H9 (cell line): Measurements from ENCODE around the gene SPRR2F. TPM values are rescaled to one million over a fixed set of nuclear protein-coding genes. Genes with fewer than 3 reads are reported as not detected.

Source experiments
- DNase-seq: peaks from one replicate; pipeline ENCODE4 v3.0.0-alpha.2; 2017
- H2AFZ ChIP-seq: one replicate; pipeline ENCODE4 v1.6.1; 2013; ENCODE audit warnings: mild to moderate bottlenecking, low read length, control low read depth, moderate library complexity
- H2AK5ac ChIP-seq: 2 replicates; pipeline ENCODE4 v1.6.1; 2013; ENCODE audit warnings: low read length, control low read depth, mixed read lengths; ENCODE audit not compliant: insufficient read length
- H2BK120ac ChIP-seq: one replicate; pipeline ENCODE4 v1.6.1; 2013; ENCODE audit warnings: low read depth, mild to moderate bottlenecking, low read length, control low read depth, inconsistent platforms; ENCODE audit not compliant: poor library complexity, severe bottlenecking
- H2BK12ac ChIP-seq: 2 replicates; pipeline ENCODE4 v1.6.1; 2013; ENCODE audit warnings: low read length, control low read depth, mixed read lengths, low read depth; ENCODE audit not compliant: insufficient read length
- H2BK15ac ChIP-seq: 2 replicates; pipeline ENCODE4 v1.6.1; 2013; ENCODE audit warnings: low read depth, low read length, control low read depth
- H2BK20ac ChIP-seq: one replicate; pipeline ENCODE4 v1.6.1; 2013; ENCODE audit warnings: low read depth, mild to moderate bottlenecking, low read length, control low read depth, inconsistent platforms; ENCODE audit not compliant: poor library complexity, severe bottlenecking
- H2BK5ac ChIP-seq: 2 replicates; pipeline ENCODE4 v1.6.1; 2013; ENCODE audit warnings: low read length, control low read depth, mixed read lengths; ENCODE audit not compliant: insufficient read length
- H3K14ac ChIP-seq: 2 replicates; pipeline ENCODE4 v1.6.1; 2013; ENCODE audit warnings: low read length, control low read depth; ENCODE audit not compliant: insufficient read depth
- H3K18ac ChIP-seq: 2 replicates; pipeline ENCODE4 v1.6.1; 2013; ENCODE audit warnings: low read depth, mild to moderate bottlenecking, mixed read lengths, low read length, control low read depth; ENCODE audit not compliant: insufficient read length
- H3K23ac ChIP-seq: 2 replicates; pipeline ENCODE4 v1.6.1; 2013; ENCODE audit warnings: low read length, control low read depth, mixed read lengths, low read depth; ENCODE audit not compliant: insufficient read length
- H3K23me2 ChIP-seq: 2 replicates; pipeline ENCODE4 v1.6.1; 2013; ENCODE audit warnings: low read depth, mild to moderate bottlenecking, mixed read lengths, low read length, control low read depth; ENCODE audit not compliant: insufficient read length, poor library complexity, severe bottlenecking
- H3K27ac ChIP-seq: 2 replicates; pipeline ENCODE4 v1.5.1; 2013; ENCODE audit warnings: low read length, control low read depth, mixed read lengths, low read depth; ENCODE audit not compliant: insufficient read length
- H3K27me3 ChIP-seq: 2 replicates; pipeline ENCODE4 v1.6.1; 2013; ENCODE audit warnings: low read length, control low read depth, inconsistent platforms; ENCODE audit not compliant: insufficient read depth
- H3K4ac ChIP-seq: 2 replicates; pipeline ENCODE4 v1.6.1; 2013; ENCODE audit warnings: low read depth, mild to moderate bottlenecking, control low read depth, inconsistent platforms, low read length, moderate library complexity
- H3K4me1 ChIP-seq: 2 replicates; pipeline ENCODE4 v1.6.1; 2013; ENCODE audit warnings: low read length, control low read depth, inconsistent platforms; ENCODE audit not compliant: insufficient read depth
- H3K4me2 ChIP-seq: 2 replicates; pipeline ENCODE4 v1.6.1; 2013; ENCODE audit warnings: low read length, control low read depth, mixed read lengths; ENCODE audit not compliant: insufficient read length, insufficient read depth
- H3K56ac ChIP-seq: 2 replicates; pipeline ENCODE4 v1.6.1; 2013; ENCODE audit warnings: low read depth, mild to moderate bottlenecking, mixed read lengths, low read length, control low read depth; ENCODE audit not compliant: insufficient read length
- H3K79me1 ChIP-seq: 2 replicates; pipeline ENCODE4 v1.6.1; 2013; ENCODE audit warnings: low read depth, mild to moderate bottlenecking, moderate library complexity, low read length, control low read depth, inconsistent platforms; ENCODE audit not compliant: insufficient read depth, poor library complexity, severe bottlenecking
- H3K79me2 ChIP-seq: 2 replicates; pipeline ENCODE4 v1.6.1; 2013; ENCODE audit warnings: low read length, control low read depth, inconsistent platforms; ENCODE audit not compliant: insufficient read depth
- H3K9ac ChIP-seq: 2 replicates; pipeline ENCODE4 v1.6.1; 2013; ENCODE audit warnings: low read length, control low read depth, mixed read lengths; ENCODE audit not compliant: insufficient read length; ENCODE audit errors: extremely low read depth
- H3K9me3 ChIP-seq: one replicate; pipeline ENCODE4 v1.6.1; 2013; ENCODE audit warnings: low read depth, low read length, inconsistent platforms; ENCODE audit not compliant: control insufficient read depth
- H3T11ph ChIP-seq: one replicate; pipeline ENCODE4 v1.6.1; 2013; ENCODE audit warnings: mild to moderate bottlenecking, low read length, control low read depth, inconsistent platforms
- H4K20me1 ChIP-seq: one replicate; pipeline ENCODE4 v1.6.1; 2013; ENCODE audit not compliant: control insufficient read depth, insufficient read length, insufficient read depth
- H4K5ac ChIP-seq: 2 replicates; pipeline ENCODE4 v1.6.1; 2013; ENCODE audit warnings: low read depth, mild to moderate bottlenecking, mixed read lengths, low read length, control low read depth; ENCODE audit not compliant: insufficient read length
- H4K8ac ChIP-seq: replicated peaks from 2 replicates; pipeline ENCODE4 v1.6.1; 2013; ENCODE audit warnings: low read length, control low read depth, mixed read lengths, low read depth; ENCODE audit not compliant: insufficient read length
- H4K91ac ChIP-seq: 2 replicates; pipeline ENCODE4 v1.6.1; 2013; ENCODE audit warnings: low read depth, mild to moderate bottlenecking, moderate library complexity, mixed read lengths, low read length, control low read depth; ENCODE audit not compliant: insufficient read length
- H3K27ac Mint-ChIP-seq, 3 experiments: 2 replicates in 2 of 3; 3 replicates in 1 of 3; pipeline ENCODE4 v1.8.0; 2020 to 2021; ENCODE audit warnings: mixed read lengths in 3 of 3, mild to moderate bottlenecking in 1 of 3, moderate library complexity in 1 of 3
- H3K27me3 Mint-ChIP-seq: 2 replicates; pipeline ENCODE4 v1.8.0; 2021; ENCODE audit warnings: low read depth, mild to moderate bottlenecking, moderate library complexity, mixed read lengths
- H3K36me3 Mint-ChIP-seq, 3 experiments: 2 replicates in 2 of 3; 3 replicates in 1 of 3; pipeline ENCODE4 v1.8.0; 2020 to 2021; ENCODE audit warnings: low read depth in 3 of 3, mixed read lengths in 3 of 3; ENCODE audit not compliant: insufficient read depth in 1 of 3
- H3K4me1 Mint-ChIP-seq, 2 experiments: 2 replicates each; pipeline ENCODE4 v1.8.0; 2020; ENCODE audit warnings: mixed read lengths in 2 of 2
- H3K4me3 Mint-ChIP-seq, 2 experiments: 2 replicates in 1 of 2; 3 replicates in 1 of 2; pipeline ENCODE4 v1.8.0; 2020 to 2021; ENCODE audit warnings: mild to moderate bottlenecking in 2 of 2, mixed read lengths in 2 of 2, moderate library complexity in 1 of 2
- H3K9me3 Mint-ChIP-seq, 2 experiments: 2 replicates in 1 of 2; 3 replicates in 1 of 2; pipeline ENCODE4 v1.8.0; 2020; ENCODE audit warnings: mild to moderate bottlenecking in 2 of 2, mixed read lengths in 2 of 2, moderate library complexity in 1 of 2
- CTCF ChIP-seq: fragments of 200-600 bp; sonication (generic); conservative IDR thresholded peaks from 3 replicates; pipeline ENCODE4 v1.8.0; 2021; ENCODE audit warnings: antibody characterized with exemption, mild to moderate bottlenecking
- WGBS: extraction: QIAGEN DNeasy Blood & Tissue Kit; methylation state at CpG from one replicate; pipeline ENCODE4 v1.1.7; 2013; ENCODE audit warnings: missing lambda C conversion rate, low lambda C conversion rate, mixed read lengths; ENCODE audit not compliant: insufficient read length; ENCODE audit errors: extremely low coverage; 5-methylcytosine and 5-hydroxymethylcytosine counted together
- total RNA-seq: library from RNA; stranded (reverse); gene quantifications from 2 replicates; pipeline ENCODE4 v1.2.1, GENCODE V29; 2021

SPRR2F gene
- total RNA-seq, 1 experiment from 2014 or later = not detected

DNA sequence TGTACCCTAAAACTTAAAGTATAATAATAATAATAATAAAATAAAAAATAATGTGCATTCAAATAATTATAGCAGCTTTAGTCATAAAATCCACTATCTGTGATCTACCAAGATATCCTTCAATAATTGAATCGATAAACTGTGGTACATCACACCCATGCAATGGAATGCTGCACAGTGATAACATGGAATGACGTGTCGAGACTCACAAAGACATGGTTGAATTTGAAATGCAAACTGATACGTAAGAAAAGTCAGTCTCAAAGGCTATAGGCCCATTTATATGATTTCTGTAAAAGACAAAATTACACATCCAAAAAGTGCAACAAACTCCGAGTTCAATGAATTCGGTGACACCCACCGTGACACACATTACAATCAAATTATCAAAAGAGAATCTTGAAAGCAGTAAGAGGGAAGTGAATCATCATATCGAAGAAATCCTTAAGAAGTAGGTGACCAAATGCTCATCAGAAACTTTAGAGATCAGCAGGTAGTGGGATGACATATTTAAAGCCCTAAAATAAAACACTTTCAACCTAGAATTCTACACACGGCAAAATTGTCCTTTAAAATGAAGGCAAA, 13.8 kb downstream of the SPRR2F start:
- Histone ChIP-seq H2BK20ac (no peak overlapping the region), H3T11ph (no peak overlapping the region), H3K79me2 (no peaks in the 10 kb centered on the region), H3K4ac (no peak overlapping the region), H3K79me1 (no peaks in the 10 kb centered on the region), H3K23ac (no peak overlapping the region), H3K4me2 (no peak overlapping the region), H3K9me3 (no peaks in the 10 kb centered on the region), H3K4me1 (no peaks in the 10 kb centered on the region), H4K8ac (no peak overlapping the region), H3K18ac (no peak overlapping the region), H2AK5ac (no peak overlapping the region), H3K56ac (no peak overlapping the region), H4K5ac (no peak overlapping the region), H3K9ac (no peak overlapping the region), H2BK120ac (no peak overlapping the region), H3K27ac (no peak overlapping the region), H2BK5ac (no peak overlapping the region), H4K20me1 (no peaks in the 10 kb centered on the region), H3K23me2 (no peaks in the 10 kb centered on the region), H2BK12ac (no peak overlapping the region), H2AFZ (no peak overlapping the region), H2BK15ac (no peak overlapping the region), H3K27me3 (no peaks in the 10 kb centered on the region), H4K91ac (no peak overlapping the region), H3K14ac (no peak overlapping the region)
- H3K4me3 Mint-ChIP-seq = no peak overlapping the region
- DNase-seq = no peak
- no peak for TF ChIP-seq CTCF
- H3K36me3 Mint-ChIP-seq = 0 out of 7 replicates have a peak, but pooled peaks cover 0 to 1% (median 0%) of the 10 kb centered on the region in 3 experiments
- no peaks in the 10 kb centered on the region for H3K4me1 Mint-ChIP-seq
- WGBS = no CpG with 5 or more reads among the region's 9 CpGs
- no peaks in the 10 kb centered on the region; the same call in 1 of the 2 replicates for H3K27me3 Mint-ChIP-seq
- H3K27ac Mint-ChIP-seq = no peak overlapping the region
- peaks cover 0 to 5% of the 10 kb centered on the region in 2 experiments; a peak in 2 of 5 replicates for H3K9me3 Mint-ChIP-seq
